TTC549 (cell line): ENCODE data around the gene PHKB.

ENCODE experiments used
- FAIRE-seq: peaks from 2 replicates; lab custom pipeline; 2012; peaks lifted over from hg19 to GRCh38; lab: Jason Lieb, UNC

PHKB gene

GRCh38 chr16:47732122-47732521 is 271.0 kb downstream of the PHKB start:
- FAIRE-seq: no peak

GRCh38 chr16:47732523-47733111 is 271.5 kb downstream of the PHKB start:
- no peak for FAIRE-seq

- FAIRE-seq: no peak
Observed at GRCh38 chr16:47734081-47734857, 273.1 kb downstream of the PHKB start.

DNA sequence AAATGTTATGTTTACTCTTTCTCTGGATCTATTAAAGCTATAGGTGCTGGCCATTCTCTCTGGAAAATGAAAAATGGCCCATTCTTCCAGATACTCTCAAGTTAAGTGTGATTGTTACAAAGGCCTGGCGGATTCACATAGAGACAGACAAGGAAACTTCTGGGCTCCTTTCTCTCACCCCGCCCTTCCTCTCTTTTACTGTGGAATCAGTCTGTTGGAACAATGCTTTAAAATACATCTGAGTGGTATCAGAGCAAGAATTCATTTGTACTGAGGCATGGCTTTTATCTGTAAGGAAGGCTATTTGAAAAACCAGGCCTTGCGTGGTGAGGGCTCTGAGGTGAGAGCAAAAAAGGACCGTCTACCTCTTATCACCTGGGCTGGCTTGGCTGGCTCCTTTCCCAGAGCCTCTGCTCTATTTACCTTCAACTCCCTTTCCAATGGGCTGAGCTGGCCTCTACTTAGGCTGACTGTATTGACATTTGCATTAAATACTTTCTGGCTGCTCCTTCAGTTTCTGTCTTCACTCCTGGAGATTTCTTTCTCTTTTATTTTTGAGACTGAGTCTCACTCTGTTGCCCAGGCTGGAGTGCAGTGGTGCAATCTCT is 274.0 kb downstream of the PHKB start:
- FAIRE-seq: no peak

GRCh38 chr16:47750371-47750770 is 289.2 kb downstream of the PHKB start:
- no peak for FAIRE-seq
